ENCODE data around the gene SPSB2. TPM values are rescaled to one million over a fixed set of nuclear protein-coding genes. Genes with fewer than 3 reads are reported as not detected.

The SPSB2 gene
- total RNA-seq, 1 donor from 2014 or later: 3.2 TPM

- TF ChIP-seq CTCF (IDR thresholded peaks at IDR 0.05; ENCODE audit: borderline replicate concordance): no peak
- H3K27me3 ChIP-seq (ENCODE audit: low read depth): peaks cover 5% of the 10 kb centered on the region
- intact Hi-C loops (cut with micrococcal nuclease): no loop called here
- H3K4me3 ChIP-seq: no peak overlapping the region
- peaks cover 56% of the 10 kb centered on the region for H3K4me1 ChIP-seq
- no peak for DNase-seq
- H3K9me3 ChIP-seq (replicated peaks): no peaks in the 10 kb centered on the region
- H3K36me3 ChIP-seq: peaks cover 19% of the 10 kb centered on the region
- peak overlapping the region; percentile 27 for H3K27ac ChIP-seq (replicated peaks)
These were observed 42.7 kb downstream of the SPSB2 start for GRCh38 chr12:6830286-6830890.

GRCh38 chr12:6829536-6830220, 43.4 kb downstream of the SPSB2 start:
- DNase-seq: no peak
- peak; percentile 18 for TF ChIP-seq CTCF (IDR thresholded peaks at IDR 0.05; ENCODE audit: borderline replicate concordance)
- H3K9me3 ChIP-seq (replicated peaks): no peaks in the 10 kb centered on the region
- H3K27me3 ChIP-seq (ENCODE audit: low read depth): peaks cover 5% of the 10 kb centered on the region
- peaks cover 19% of the 10 kb centered on the region for H3K36me3 ChIP-seq
- peak overlapping the region; percentile 87 for H3K27ac ChIP-seq (replicated peaks)
- H3K4me3 ChIP-seq: peak overlapping the region; percentile 92
- intact Hi-C loops (cut with micrococcal nuclease): loop anchor here (5.0 kb wide), 1 partner anchor 82 kb away; no protein-coding TSS in a partner anchor
- H3K4me1 ChIP-seq: peaks cover 52% of the 10 kb centered on the region

DNA sequence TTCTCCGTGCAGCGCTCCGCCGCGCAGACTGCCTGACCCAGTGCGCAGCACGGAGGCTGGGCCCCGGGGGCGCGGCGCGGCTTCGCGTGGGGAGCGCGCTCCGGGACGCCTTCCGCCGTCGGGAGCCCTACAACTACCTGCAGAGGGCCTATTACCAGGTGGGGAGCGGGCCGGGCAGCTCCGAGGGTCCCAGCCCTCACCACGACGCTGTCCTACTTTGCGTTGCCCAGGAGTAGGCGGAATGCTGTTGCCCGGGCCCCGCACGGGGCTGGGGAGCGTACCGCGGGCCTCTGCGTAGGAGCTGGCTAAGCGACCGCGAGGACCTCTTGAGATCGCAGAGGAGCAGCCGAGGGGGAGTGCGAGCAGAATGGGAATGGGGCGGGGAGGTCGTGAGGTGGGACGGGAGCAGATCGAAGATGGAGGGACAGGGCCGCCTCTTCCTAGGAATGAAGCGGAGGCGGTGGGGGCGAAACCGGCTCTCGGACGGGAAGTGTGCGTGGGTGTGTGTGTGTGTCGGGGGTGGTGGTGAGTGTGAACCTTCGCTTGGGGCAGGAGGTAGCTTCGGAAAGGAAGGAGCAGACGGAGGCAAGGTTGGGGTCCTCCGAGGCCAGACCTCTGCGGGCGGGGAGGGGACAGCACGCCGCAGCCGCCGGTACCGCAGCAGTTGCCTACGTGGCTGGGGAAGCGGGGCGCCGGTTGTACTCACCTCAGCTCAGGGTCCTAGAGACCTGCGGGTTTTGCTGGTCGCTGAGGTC, 44.1 kb downstream of the SPSB2 start:
- no peak for TF ChIP-seq CTCF (IDR thresholded peaks at IDR 0.05; ENCODE audit: borderline replicate concordance)
- Histone ChIP-seq H3K9me3 (replicated peaks) (no peaks in the 10 kb centered on the region), H3K27me3 (ENCODE audit: low read depth) (peaks cover 5% of the 10 kb centered on the region), H3K27ac (replicated peaks) (peak overlapping the region; percentile 87), H3K4me3 (peak overlapping the region; percentile 92), H3K36me3 (peaks cover 18% of the 10 kb centered on the region), H3K4me1 (peaks cover 46% of the 10 kb centered on the region)
- DNase-seq: peak; percentile 50
- intact Hi-C loops (cut with micrococcal nuclease): loop anchor here (5.0 kb wide), 1 partner anchor 82 kb away; no protein-coding TSS in a partner anchor

GRCh38 chr12:6827982-6828780, 44.9 kb downstream of the SPSB2 start, which contains the start of gene P3H3:
Gene P3H3 (plus strand): TSS chr12:6828407. CDS start chr12:6828441, 34 bp downstream.
- Histone ChIP-seq H3K27me3 (ENCODE audit: low read depth) (peaks cover 6% of the 10 kb centered on the region), H3K27ac (replicated peaks) (peak within 1 kb of the TSS; percentile 87), H3K9me3 (replicated peaks) (no peaks in the 10 kb centered on the region), H3K4me1 (peaks cover 46% of the 10 kb centered on the region), H3K4me3 (peak within 1 kb of the TSS; percentile 92), H3K36me3 (peaks cover 13% of the 10 kb centered on the region)
- intact Hi-C loops (cut with micrococcal nuclease): loop anchor here (5.0 kb wide), 1 partner anchor 81 kb away; no protein-coding TSS in a partner anchor
- DNase-seq: peak; percentile 45
- no peak for TF ChIP-seq CTCF (IDR thresholded peaks at IDR 0.05; ENCODE audit: borderline replicate concordance)
